Liver (tissue), 9 donors: ENCODE data around the gene DPF3. TPM values are rescaled to one million over a fixed set of nuclear protein-coding genes. Genes with fewer than 3 reads are reported as not detected.

ENCODE experiments used
- DNase-seq: peaks from one replicate; pipeline ENCODE4 v3.0.0-alpha.2; 2017; ENCODE audit warnings: low spot score
- H3K27ac ChIP-seq, 2 donors: one replicate each; pipeline ENCODE4 v1.7.0; 2013; ENCODE audit warnings: inconsistent platforms in 2 of 2, low read length in 2 of 2, control low read depth in 1 of 2, low read depth in 1 of 2, mild to moderate bottlenecking in 1 of 2
- H3K27me3 ChIP-seq, 4 donors: one replicate each; pipeline versions ENCODE4 v1.6.1 to v1.7.0; 2013; ENCODE audit warnings: low read length in 3 of 4, inconsistent platforms in 1 of 4, mild to moderate bottlenecking in 1 of 4, moderate library complexity in 1 of 4; ENCODE audit not compliant: control insufficient read depth in 4 of 4, insufficient read depth in 4 of 4
- H3K36me3 ChIP-seq, 4 donors: one replicate each; pipeline versions ENCODE4 v1.6.1 to v1.7.0; 2013; ENCODE audit warnings: low read length in 3 of 4, mild to moderate bottlenecking in 3 of 4, low read depth in 1 of 4, moderate library complexity in 1 of 4; ENCODE audit not compliant: control insufficient read depth in 4 of 4, insufficient read depth in 3 of 4
- H3K4me1 ChIP-seq, 4 donors: one replicate each; pipeline versions ENCODE4 v1.6.1 to v1.7.0; 2013; ENCODE audit warnings: low read length in 3 of 4, mild to moderate bottlenecking in 3 of 4, moderate library complexity in 1 of 4; ENCODE audit not compliant: control insufficient read depth in 4 of 4, insufficient read depth in 4 of 4
- H3K4me3 ChIP-seq, 3 donors: one replicate each; pipeline versions ENCODE4 v1.6.1 to v1.7.0; 2013; ENCODE audit warnings: low read length in 3 of 3, control low read depth in 1 of 3, low read depth in 1 of 3, mild to moderate bottlenecking in 1 of 3
- H3K9ac ChIP-seq, 2 donors: one replicate each; pipeline ENCODE4 v1.7.0; 2013; ENCODE audit warnings: low read length in 2 of 2, mild to moderate bottlenecking in 2 of 2, moderate library complexity in 2 of 2, control low read depth in 1 of 2, low read depth in 1 of 2
- H3K9me3 ChIP-seq, 4 donors: one replicate each; pipeline versions ENCODE4 v1.6.1 to v1.7.0; 2013; ENCODE audit warnings: low read length in 3 of 4; ENCODE audit not compliant: control insufficient read depth in 4 of 4
- EGR1 ChIP-seq, 2 donors: IDR thresholded peaks; 2 replicates each; pipeline ENCODE4 v1.6.1; 2016 to 2018; ENCODE audit warnings: antibody characterized with exemption in 2 of 2, low read depth in 2 of 2
- FOXA1 ChIP-seq: IDR thresholded peaks from 2 replicates; pipeline ENCODE4 v1.6.1; 2016; ENCODE audit warnings: antibody characterized with exemption
- FOXA2 ChIP-seq: IDR thresholded peaks from 2 replicates; pipeline ENCODE4 v1.6.1; 2016; ENCODE audit warnings: antibody characterized with exemption
- GABPA ChIP-seq, 2 donors: IDR thresholded peaks in 1 of 2; conservative IDR thresholded peaks in 1 of 2; 2 replicates each; pipeline ENCODE4 v1.6.1; 2016; ENCODE audit warnings: antibody characterized with exemption in 2 of 2, mild to moderate bottlenecking in 1 of 2, moderate library complexity in 1 of 2
- HNF4A ChIP-seq, 2 donors: conservative IDR thresholded peaks; 2 replicates each; pipeline ENCODE4 v1.6.1; 2016; ENCODE audit warnings: antibody characterized with exemption in 2 of 2, mild to moderate bottlenecking in 2 of 2
- HNF4G ChIP-seq: IDR thresholded peaks from 2 replicates; pipeline ENCODE4 v1.6.1; 2016; ENCODE audit warnings: antibody characterized with exemption
- NR2F2 ChIP-seq: IDR thresholded peaks from 2 replicates; pipeline ENCODE4 v1.6.1; 2016; ENCODE audit warnings: antibody characterized with exemption
- RAD21 ChIP-seq, 2 donors: IDR thresholded peaks; 2 replicates each; pipeline ENCODE4 v1.6.1; 2016; ENCODE audit warnings: antibody characterized with exemption in 2 of 2, mild to moderate bottlenecking in 2 of 2
- SP1 ChIP-seq: IDR thresholded peaks from 2 replicates; pipeline ENCODE4 v1.6.1; 2018; ENCODE audit warnings: antibody characterized with exemption, mild to moderate bottlenecking
- YY1 ChIP-seq: IDR thresholded peaks from 2 replicates; pipeline ENCODE4 v1.6.1; 2016; ENCODE audit warnings: antibody characterized with exemption, mild to moderate bottlenecking
- WGBS: extraction: QIAGEN DNeasy Blood & Tissue Kit; methylation state at CpG from one replicate; pipeline ENCODE4 v1.1.7; 2013; 5-methylcytosine and 5-hydroxymethylcytosine counted together
- polyA plus RNA-seq, 2 donors: library from polyadenylated mRNA; stranded (reverse) in 1 of 2; unstranded in 1 of 2; fragments of 200-250 nt in 1 of 2; fragments of >200 nt in 1 of 2; fragmentation: Nextera tagmentation in 1 of 2; extraction: Ambion mirVana in 1 of 2; gene quantifications; one replicate each; pipeline versions ENCODE4 v1.2.1 to v1.2.3, GENCODE V29; 2013 to 2015
- total RNA-seq, 2 donors: library from RNA; depleted of rRNA; stranded (reverse); fragments of >200 nt; gene quantifications; one replicate each; pipeline ENCODE4 v1.2.3, GENCODE V29; 2014
- TF ChIP-seq, protein P1 (sequence below): fragments of 150-350 bp; IDR thresholded peaks from 2 replicates; pipeline ENCODE4 v1.5.1; 2017; ENCODE audit warnings: improper control_type of control experiment, low read depth, low read length; ENCODE audit not compliant: missing input control
- TF ChIP-seq, protein P2 (sequence below): IDR thresholded peaks from 2 replicates; pipeline ENCODE4 v1.6.1; 2016; ENCODE audit warnings: antibody characterized with exemption
- TF ChIP-seq, protein P3 (sequence below): IDR thresholded peaks from 2 replicates; pipeline ENCODE4 v1.6.1; 2016; ENCODE audit warnings: antibody characterized with exemption
- TF ChIP-seq, protein P4 (sequence below): IDR thresholded peaks from 2 replicates; pipeline ENCODE4 v1.6.1; 2016; ENCODE audit warnings: antibody characterized with exemption
- donor health status: healthy.
- donor health status: healthy.
- donor health status: healthy.
- donor health status: healthy.
- donor health status: healthy.

Gene DPF3
- total and polyA plus RNA-seq, 4 donors = 1.1 to 23.2 (median 2.5) TPM

DNA sequence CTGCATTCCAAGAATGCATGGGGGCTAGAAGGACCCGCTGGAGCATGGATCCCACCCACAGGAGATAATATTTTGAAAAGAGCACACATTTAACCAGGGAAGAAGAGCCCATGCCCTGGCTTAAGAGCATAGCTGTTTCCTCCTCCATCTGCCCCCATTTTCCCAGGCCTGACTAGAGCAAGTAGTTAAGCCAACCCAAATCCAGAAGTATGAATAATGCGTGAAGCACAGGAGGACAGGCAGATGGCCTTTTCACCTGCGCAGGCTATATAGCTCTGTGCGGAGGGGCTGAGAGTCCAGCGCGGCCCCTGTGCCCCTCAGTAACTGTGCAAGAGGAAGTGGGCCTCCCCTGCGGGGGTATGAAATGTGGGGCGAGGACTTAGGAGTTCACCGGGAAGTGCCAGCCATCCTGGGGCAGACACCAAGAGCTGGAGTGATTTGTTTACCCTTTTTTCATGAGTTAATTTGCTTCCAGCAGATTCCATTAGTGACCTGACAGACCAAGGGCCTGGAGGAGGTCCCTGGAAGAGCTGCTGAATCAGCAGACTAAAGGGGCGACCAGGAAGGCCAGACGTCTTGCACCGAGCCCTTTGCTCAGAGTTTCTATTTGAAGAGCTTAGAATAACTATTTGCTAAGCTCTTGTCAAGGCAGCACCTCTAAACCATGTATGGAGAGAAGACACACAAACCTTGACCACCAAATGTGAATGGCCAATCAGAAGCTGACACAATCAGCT is 37.2 kb downstream of the DPF3 start:
- WGBS = 71% methylated on average over 12 of the region's 12 CpGs
- no peak for DNase-seq
- no peaks in the 10 kb centered on the region for H3K9me3 ChIP-seq
- no peak overlapping the region for H3K4me3 ChIP-seq
- H3K9ac ChIP-seq = no peak overlapping the region
- H3K36me3 ChIP-seq = no peaks in the 10 kb centered on the region
- peaks cover 0 to 3% (median 0%) of the 10 kb centered on the region in 4 donors for H3K4me1 ChIP-seq
- H3K27me3 ChIP-seq = no peaks in the 10 kb centered on the region
- H3K27ac ChIP-seq = no peak overlapping the region
- TF ChIP-seq YY1 = no peak
- TF ChIP-seq, protein P1, sequence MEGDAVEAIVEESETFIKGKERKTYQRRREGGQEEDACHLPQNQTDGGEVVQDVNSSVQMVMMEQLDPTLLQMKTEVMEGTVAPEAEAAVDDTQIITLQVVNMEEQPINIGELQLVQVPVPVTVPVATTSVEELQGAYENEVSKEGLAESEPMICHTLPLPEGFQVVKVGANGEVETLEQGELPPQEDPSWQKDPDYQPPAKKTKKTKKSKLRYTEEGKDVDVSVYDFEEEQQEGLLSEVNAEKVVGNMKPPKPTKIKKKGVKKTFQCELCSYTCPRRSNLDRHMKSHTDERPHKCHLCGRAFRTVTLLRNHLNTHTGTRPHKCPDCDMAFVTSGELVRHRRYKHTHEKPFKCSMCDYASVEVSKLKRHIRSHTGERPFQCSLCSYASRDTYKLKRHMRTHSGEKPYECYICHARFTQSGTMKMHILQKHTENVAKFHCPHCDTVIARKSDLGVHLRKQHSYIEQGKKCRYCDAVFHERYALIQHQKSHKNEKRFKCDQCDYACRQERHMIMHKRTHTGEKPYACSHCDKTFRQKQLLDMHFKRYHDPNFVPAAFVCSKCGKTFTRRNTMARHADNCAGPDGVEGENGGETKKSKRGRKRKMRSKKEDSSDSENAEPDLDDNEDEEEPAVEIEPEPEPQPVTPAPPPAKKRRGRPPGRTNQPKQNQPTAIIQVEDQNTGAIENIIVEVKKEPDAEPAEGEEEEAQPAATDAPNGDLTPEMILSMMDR = no peak
- TF ChIP-seq GABPA (IDR thresholded peaks at IDR 0.05 in 1 of 2, conservative IDR thresholded peaks at IDR 0.05 in 1 of 2) = no peak
- no peak for TF ChIP-seq SP1

DNA sequence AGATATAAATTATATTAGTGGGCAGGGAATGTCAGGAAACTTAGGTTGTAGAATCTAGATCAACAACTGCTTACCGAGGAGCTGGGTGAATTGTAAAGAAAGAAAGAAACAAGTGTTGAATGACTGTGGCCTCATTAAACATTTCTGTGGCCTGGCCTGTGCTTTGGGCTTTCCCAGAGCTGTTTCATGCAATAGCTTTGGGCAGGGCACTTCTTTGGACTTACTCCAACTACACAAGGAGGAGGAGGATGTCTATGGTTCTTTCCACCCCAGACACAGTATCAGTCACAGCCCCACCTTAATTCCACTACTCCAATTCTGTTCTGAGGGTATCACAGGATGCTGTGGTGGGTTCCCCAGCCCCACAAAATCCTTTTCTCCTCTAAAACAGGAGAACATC is 38.0 kb downstream of the DPF3 start:
- DNase-seq = no peak
- Histone ChIP-seq H3K4me3 (no peak overlapping the region), H3K27ac (no peak overlapping the region), H3K27me3 (no peaks in the 10 kb centered on the region), H3K9me3 (no peaks in the 10 kb centered on the region), H3K36me3 (no peaks in the 10 kb centered on the region), H3K4me1 (peaks cover 0 to 5% (median 0%) of the 10 kb centered on the region in 4 donors), H3K9ac (no peak overlapping the region)
- TF ChIP-seq, protein P1 = no peak
- no peak for TF ChIP-seq EGR1 (IDR thresholded peaks at IDR 0.05; ENCODE audit: low read depth in 2 of 2)
- TF ChIP-seq RAD21 (IDR thresholded peaks at IDR 0.05) = no peak
- no peak for TF ChIP-seq YY1
- TF ChIP-seq FOXA2 = no peak
- no peak for TF ChIP-seq HNF4A (conservative IDR thresholded peaks at IDR 0.05)
- TF ChIP-seq, protein P2, sequence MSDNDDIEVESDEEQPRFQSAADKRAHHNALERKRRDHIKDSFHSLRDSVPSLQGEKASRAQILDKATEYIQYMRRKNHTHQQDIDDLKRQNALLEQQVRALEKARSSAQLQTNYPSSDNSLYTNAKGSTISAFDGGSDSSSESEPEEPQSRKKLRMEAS = no peak
- TF ChIP-seq NR2F2 = no peak
- 49% methylated on average over 1 of the region's 1 CpG for WGBS

DNA sequence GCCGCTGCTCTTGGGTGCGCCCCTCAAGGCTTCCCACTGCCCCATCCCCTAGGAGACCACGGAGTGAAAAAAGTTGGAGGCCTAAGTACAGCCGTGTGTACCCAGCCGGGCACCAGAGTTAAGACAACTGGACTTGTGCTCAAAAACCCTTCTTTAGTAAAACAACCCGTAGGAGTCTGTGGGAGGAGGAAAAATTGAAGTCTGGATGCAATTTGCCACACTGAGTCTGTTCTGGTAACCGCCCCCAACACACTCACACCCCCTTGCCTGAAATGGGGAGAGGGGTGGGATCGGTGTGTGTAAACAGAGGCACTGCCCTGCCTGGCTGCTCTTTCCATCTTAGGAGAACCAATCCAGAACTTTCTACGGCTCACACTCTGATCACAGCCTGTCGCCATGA is 41.7 kb downstream of the DPF3 start:
- Histone ChIP-seq H3K9ac (no peak overlapping the region), H3K27me3 (no peaks in the 10 kb centered on the region), H3K27ac (no peak overlapping the region), H3K36me3 (no peaks in the 10 kb centered on the region), H3K4me1 (peaks cover 3 to 27% (median 3%) of the 10 kb centered on the region in 4 donors), H3K4me3 (no peak overlapping the region), H3K9me3 (no peaks in the 10 kb centered on the region)
- TF ChIP-seq FOXA1 (no peak), SP1 (no peak), HNF4A (conservative IDR thresholded peaks at IDR 0.05) (no peak), HNF4G (no peak), FOXA2 (no peak)
- TF ChIP-seq, protein P3, sequence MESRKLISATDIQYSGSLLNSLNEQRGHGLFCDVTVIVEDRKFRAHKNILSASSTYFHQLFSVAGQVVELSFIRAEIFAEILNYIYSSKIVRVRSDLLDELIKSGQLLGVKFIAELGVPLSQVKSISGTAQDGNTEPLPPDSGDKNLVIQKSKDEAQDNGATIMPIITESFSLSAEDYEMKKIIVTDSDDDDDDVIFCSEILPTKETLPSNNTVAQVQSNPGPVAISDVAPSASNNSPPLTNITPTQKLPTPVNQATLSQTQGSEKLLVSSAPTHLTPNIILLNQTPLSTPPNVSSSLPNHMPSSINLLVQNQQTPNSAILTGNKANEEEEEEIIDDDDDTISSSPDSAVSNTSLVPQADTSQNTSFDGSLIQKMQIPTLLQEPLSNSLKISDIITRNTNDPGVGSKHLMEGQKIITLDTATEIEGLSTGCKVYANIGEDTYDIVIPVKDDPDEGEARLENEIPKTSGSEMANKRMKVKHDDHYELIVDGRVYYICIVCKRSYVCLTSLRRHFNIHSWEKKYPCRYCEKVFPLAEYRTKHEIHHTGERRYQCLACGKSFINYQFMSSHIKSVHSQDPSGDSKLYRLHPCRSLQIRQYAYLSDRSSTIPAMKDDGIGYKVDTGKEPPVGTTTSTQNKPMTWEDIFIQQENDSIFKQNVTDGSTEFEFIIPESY = no peak
- TF ChIP-seq, protein P4, sequence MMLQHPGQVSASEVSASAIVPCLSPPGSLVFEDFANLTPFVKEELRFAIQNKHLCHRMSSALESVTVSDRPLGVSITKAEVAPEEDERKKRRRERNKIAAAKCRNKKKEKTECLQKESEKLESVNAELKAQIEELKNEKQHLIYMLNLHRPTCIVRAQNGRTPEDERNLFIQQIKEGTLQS = no peak
- WGBS = 97% methylated on average over 10 of the region's 10 CpGs
- no peak for DNase-seq
